Fibroblast of skin of abdomen (primary cell): ENCODE results near the gene PLCXD1.

Experiments
- DNase-seq: peaks from one replicate; pipeline ENCODE4 v3.0.0-alpha.2; 2013

Gene PLCXD1

DNA sequence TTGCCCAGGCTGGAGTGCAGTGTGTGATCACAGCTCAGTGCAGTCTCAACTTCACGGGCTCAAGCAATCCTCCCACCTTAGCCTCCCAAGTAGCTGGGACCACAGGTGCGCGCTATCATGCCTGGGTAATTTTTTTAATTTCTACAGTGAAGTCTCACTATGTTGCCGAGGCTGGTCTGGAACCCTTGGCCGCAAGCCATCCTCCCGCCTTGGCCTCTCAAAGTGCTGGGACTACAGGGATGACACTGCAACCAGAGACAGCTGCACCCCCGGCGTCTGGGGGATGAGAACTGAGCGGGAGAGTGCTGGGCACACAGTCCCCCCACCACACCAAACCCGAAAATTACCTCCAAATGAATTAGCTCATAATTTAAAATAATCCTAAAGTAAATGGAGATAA, 70.6 kb downstream of the PLCXD1 start:
- no peak for DNase-seq

DNA sequence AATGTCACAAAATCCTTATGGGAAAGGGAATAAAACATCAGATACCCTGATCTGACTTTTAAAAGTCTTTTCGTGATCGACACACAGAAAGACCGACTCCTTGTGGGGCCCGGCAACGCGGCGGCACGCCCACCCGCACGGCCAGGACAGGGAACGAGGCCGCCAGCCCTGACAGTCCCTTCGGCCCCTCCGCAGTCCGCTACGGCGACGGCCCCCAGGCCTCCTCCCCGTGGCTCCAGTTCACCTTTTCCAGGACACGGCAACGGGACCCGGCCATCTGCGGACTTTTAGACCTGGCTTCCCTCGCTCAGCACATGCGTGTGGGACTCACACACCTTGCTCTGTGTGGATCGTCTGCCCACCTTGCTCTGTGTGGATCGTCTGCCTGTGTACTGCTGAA, 71.0 kb downstream of the PLCXD1 start:
- no peak for DNase-seq

DNA sequence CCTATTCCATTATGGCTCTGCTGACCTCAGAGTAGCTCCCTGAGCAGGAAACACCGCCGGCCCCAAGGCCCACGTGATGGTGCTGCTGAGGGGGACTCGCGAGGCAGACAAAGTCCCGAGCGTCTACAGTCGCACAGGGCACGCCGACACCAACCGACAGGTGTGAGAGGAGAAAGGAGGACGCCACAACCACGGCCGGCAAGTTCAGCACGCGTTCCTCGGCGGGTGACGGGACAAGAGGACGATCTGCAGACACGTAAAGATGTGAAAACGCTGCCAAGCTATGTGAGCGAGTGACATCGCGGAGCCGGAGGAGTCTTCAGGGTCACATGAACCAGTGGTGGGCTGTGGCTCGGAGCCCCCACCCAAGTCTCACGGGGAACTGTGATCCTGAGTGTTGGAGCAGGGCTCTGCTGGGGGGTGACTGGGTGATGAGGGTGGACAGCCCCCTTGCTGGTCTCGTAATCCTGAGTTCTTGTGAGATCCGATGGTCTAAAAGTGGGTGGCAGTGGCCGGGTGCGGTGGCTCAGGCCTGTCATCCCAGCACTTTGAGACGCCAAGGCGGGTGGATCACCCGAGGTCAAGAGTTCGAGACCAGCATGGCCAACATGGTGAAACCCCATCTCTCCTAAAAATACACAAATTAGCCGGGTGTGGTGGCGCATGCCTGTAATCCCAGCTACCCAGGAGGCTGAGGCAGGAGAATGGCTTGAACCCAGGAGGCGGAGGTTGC, 71.6 kb downstream of the PLCXD1 start:
- no peak for DNase-seq
